Stimulated activated CD4-positive, alpha-beta T cell treated with anti-CD3 and anti-CD28 coated beads, Interleukin-4, amount 100 ng/mL, for 48 hours (primary cell): ENCODE measurements around the gene JAKMIP1.

Experiments
- DNase-seq, 2 donors: peaks; one replicate each; pipeline ENCODE4 v3.0.0-alpha.2; 2020; ENCODE audit warnings: low read depth in 2 of 2

JAKMIP1 gene

GRCh38 chr4:6042293-6043063 lies 157.9 kb downstream of the JAKMIP1 start:
- no peak for DNase-seq

DNA sequence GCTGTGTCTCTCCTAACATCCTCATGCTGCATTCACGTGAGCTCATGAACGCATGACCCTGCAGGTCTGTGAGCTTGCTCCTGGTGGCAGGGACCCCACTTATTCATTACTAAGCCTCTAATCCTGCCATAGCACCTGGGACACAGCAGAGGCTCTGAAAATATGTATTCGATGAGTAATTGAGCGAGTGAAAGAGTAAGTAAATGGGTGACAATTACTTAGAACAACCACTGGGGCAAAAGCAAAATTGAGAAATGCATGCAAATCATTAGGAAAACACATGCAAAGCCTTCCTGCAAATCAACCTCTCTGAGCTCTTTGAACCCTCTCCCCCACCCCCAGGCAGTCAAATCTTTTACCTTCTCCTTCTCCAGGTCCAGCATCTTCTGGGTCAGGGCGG lies 158.5 kb downstream of the JAKMIP1 start:
- DNase-seq = no peak

- no peak for DNase-seq
These were observed 161.6 kb downstream of the JAKMIP1 start for GRCh38 chr4:6038711-6039110.

DNA sequence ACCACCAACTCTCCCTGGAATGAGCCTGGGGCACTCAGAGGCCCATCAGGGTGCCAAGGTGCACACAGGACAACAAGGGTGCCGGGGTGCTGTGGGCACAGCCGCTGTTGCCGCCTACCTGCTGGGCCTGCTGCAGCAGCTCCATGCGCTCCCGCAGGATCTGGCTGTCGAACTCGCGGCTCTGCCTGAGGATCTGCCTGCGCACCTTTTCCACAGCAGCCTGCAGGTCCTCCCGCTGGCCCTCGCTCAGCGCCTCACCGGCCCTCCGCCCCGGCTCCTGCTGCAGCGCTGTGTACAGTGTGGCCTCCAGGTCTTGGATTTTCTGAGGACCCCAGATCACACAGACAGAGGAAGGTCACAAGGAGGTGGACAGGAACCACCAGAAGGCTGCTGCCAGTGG lies 164.6 kb downstream of the JAKMIP1 start:
- no peak for DNase-seq

DNA sequence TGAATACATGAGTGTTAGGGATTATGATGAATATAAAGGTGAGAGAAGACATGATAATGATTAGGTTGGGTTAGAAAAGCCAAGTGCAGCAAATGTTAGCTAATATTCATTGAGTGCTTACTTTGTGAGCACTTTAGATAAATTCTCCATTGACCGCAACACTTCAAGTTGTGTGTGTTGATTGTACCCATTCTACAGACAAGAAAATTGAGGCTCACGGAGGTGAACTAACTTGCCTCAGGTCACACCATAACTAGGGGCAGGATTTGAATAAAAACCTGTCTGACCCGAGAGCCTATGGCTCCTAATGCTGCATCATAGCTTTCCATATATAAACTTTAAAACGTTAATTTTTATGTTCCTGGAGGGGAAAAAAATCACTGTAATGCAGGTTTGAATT lies 167.0 kb downstream of the JAKMIP1 start:
- DNase-seq = no peak

DNA sequence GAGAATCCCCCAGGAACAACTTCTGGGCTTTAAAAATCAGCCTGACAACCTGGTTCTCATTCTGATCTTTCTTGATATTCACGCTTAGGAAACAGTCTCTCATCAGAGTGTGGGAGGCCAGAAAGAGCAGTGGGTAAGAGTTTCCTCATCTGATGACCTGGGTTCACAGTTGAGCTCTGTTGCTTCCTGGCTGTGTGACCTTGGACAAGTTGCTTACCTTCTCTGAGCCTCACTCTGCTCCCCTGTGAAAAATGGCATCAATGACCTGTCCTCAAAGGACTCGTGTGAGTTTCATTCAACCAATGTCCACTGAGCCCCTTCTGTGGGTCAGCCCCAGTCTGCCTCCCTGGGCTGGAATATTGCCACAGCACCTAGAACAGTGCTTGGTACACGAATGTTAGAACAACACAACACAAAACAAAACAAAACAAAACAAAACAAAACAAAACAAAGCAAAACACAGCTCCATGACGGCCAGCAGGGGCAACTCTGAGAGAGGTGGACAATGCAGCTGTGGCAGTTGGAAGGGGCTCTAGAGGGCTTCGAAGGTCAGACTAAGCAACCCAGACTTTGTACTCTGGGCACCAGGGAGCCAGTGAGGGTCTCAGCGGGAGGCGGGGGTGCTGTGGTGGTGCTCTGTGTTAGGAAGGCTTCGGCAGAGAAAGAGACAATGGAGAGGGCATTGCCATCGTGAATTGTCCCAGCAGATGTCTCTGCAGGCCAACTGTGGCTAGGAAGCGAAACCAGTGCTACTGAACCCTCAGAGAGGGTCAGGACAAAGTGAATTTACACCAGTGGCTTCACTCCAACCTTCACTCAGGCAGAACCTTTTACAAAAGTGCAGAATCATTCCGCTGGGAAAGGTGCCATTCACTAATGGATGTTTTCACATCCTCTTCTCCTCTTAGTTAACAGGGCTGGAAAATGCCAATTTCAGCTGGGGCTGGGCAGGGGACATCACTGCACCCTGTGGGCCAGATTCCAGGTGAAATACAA lies 167.8 kb downstream of the JAKMIP1 start:
- DNase-seq = no peak

GRCh38 chr4:6031846-6032245 lies 168.5 kb downstream of the JAKMIP1 start:
- DNase-seq = no peak

DNA sequence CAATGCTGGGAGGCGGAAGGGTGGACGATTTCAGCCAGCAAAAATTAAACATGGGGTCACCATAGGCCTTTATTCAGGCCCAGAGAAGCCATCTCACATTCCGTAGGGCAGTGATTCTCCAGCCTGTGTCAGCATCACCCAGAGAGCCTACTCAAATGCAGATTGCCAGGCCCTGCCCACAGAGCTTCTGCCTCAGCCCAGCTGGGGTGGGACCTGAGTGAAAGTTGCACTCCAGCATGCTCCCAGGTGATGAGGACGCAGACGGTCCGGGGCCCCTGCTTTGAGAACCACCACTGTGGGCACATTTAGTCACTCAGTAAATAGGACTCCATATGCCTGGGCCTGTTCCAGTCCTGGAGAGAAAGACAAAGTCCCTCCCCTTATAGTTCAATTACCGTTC lies 169.7 kb downstream of the JAKMIP1 start:
- no peak for DNase-seq

GRCh38 chr4:6029254-6029653 lies 171.1 kb downstream of the JAKMIP1 start:
- no peak for DNase-seq

GRCh38 chr4:6028168-6028567 lies 172.2 kb downstream of the JAKMIP1 start:
- DNase-seq = no peak

- DNase-seq = no peak
These were observed 173.0 kb downstream of the JAKMIP1 start for GRCh38 chr4:6027392-6027791.

GRCh38 chr4:6024313-6024960 lies 175.9 kb downstream of the JAKMIP1 start:
- no peak for DNase-seq

GRCh38 chr4:6023731-6024130 lies 176.6 kb downstream of the JAKMIP1 start:
- DNase-seq = no peak

DNA sequence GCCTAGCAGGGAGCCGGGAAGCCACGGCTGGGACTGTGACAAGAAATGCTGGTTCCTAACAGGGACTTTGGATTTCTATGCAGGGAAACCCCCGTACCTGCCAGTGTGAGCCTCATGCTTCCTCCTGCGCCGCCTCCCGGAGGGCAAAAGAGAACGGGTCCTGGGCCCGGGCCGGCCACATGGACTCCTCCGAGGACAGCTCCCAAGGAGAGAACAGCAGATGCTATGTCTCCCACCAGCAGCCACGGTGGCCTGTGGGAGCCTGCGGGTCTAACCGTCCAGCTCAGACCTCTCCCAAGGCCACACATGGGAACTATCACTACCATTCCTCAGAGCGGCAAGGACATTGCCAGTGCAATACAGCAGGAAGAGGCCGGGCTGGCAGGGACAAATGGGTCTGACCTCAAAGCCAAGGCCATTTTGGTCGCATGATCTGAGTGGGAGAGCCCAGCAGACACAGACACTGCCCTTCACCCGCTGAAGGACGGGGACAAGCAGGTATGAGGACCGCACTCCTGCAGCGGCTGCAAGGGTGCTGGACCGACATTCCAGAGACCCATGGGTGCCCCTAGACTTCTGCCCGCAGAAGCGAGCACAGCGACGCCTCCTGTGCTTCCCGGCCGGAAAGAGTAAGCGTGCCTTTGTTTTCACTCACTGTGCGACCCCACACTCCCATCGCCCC lies 177.6 kb downstream of the JAKMIP1 start:
- no peak for DNase-seq

DNA sequence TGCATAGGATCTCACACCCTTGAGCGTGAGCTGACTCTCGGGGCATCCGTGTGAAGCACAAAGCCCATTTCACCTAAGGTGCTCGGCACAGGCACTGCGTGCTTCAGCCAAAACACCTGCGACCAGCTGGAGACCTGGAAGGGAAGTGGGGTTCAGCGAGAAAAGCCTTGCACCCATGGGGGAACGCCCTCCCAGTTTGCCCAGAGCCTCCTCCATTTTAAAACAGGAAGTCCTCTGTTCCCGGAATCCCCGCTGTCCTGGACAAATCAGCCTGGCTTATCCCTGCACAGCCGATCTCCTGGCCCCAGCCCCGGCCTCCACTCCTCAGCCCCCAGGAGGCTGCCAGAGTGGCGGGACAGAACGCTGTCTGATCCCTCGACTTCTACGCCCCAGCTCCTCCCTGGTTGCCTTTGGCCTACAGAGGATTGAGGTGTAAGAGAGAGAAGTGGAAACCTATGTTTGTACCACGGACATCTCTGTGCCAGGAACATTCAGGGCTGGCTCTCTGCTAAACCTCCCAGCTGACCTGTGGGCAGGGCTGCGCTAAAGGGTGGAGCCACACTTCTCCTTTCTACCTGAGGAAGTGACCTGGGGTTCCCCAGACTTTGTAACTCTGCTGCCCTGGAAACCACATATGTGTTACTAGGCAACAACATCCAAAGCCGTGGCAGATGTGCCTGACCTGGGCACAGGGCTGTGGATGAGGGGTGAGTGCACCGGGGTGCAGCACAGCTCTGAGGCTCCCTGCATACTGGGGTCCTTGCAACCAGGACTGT lies 178.3 kb downstream of the JAKMIP1 start:
- no peak for DNase-seq

DNA sequence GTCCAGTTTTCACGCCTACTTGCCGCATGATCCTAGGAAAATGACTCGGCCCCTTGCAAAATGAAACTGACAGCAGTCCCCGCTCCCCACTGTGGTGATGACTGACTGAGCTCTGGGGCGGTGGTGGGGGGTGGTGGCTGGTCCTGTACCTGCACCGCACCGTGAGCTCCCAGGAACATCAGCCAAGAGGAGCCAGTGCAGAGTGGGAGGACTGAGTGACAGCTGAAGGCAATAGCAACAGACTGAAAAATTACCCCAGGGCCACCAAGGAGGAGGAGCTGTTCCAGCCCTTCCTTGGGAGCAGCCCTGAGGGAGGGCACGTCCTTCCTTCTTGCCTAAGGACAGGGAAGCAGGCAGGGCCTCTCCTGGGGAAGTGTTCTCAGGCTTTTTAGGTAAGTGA lies 179.7 kb downstream of the JAKMIP1 start:
- DNase-seq = no peak

DNA sequence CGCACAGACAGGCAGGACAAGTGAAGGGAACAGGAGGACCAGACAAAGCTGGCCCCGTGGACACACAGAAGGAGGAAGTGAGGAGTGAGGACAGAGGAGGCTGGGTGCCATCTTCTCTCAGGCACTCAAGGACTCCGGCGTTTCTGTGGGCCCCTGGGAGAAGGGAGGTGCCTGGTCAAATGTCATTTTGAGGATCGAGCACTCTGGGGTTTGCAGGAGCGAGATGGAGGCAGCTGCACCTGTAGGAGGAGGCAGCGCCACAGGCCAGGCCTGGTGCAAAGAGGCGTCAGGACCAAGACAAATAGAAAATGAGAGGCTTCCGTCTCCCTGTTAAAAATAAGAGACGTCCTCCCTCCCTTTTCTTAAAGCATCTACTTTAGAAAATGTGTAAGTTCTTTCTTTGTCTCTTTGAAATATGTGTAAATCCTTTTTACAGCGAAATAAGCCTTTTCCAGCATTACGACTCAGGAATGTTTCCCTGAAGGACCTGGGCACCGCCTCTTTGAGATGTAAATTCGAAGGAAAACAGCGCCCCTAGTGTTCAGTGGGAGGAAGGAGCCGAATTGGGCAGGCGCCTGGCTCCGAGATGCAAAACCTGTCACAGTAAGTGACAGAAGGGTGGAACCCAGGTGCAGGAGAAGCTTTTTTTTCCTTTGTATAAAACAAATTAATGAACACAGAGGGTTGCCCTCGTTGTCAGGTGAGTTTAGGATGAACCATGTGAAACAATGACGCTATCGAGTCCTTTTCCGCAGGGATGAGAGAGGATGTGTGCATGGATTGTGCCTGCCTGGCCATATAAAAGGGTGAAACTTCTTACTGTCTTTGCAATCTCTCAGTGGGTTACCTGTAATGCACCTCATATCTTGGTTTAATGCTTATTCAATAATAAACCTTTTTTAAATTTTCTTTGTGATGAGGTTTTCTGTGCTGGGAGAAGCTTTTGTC lies 180.8 kb downstream of the JAKMIP1 start:
- DNase-seq = peak in 1 of 2 donors; percentile 8

DNA sequence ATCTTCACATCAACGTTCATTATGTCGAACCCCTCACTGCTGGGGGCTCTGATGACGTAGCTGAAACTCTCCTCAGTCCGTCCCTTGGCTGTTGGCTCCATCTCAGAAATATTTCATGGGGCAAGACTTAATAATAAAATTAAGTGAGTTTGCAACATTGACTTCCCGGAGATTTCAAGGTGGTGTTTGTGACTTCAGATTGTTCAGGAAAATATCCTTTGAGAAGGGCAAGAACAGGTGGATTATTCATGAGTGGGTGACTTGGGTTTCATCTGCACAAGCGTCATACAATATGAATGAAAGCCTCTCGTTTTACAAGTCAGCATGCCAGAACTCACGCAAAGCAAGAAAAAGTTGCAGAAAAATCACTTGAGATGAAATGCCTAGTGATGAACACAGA lies 182.0 kb downstream of the JAKMIP1 start, which contains the start of gene C4orf50:
Gene C4orf50, minus strand, starts transcription at position 101 of the 400 bp plus-strand sequence.
- DNase-seq = no peak

GRCh38 chr4:6017800-6018199 lies 182.5 kb downstream of the JAKMIP1 start:
- DNase-seq = no peak

DNA sequence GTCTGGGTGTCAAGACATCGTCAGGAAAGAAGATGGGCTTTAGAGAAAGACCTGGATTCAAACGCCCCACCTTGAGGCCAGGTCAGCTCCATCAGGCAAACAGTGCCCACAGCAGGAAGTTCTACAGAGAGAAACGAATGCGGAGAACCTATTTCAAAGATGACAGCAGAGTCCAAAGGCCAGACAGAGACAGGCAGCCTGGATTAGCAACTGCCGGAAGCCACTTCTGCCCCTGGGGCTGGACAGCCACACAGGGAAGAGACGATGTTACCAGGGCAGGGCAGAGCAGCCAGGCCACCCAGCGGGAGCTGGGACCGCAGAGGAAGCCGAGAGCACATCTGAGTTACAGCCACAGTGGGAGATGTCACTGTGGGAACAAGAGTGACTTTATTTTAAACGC lies 183.3 kb downstream of the JAKMIP1 start:
- DNase-seq = no peak
